ENCODE measurements around the gene CREB1.

- TF ChIP-seq, protein P1, sequence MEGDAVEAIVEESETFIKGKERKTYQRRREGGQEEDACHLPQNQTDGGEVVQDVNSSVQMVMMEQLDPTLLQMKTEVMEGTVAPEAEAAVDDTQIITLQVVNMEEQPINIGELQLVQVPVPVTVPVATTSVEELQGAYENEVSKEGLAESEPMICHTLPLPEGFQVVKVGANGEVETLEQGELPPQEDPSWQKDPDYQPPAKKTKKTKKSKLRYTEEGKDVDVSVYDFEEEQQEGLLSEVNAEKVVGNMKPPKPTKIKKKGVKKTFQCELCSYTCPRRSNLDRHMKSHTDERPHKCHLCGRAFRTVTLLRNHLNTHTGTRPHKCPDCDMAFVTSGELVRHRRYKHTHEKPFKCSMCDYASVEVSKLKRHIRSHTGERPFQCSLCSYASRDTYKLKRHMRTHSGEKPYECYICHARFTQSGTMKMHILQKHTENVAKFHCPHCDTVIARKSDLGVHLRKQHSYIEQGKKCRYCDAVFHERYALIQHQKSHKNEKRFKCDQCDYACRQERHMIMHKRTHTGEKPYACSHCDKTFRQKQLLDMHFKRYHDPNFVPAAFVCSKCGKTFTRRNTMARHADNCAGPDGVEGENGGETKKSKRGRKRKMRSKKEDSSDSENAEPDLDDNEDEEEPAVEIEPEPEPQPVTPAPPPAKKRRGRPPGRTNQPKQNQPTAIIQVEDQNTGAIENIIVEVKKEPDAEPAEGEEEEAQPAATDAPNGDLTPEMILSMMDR (IDR thresholded peaks at IDR 0.05): no peak
- TF ChIP-seq POLR2A (IDR thresholded peaks at IDR 0.05): no peak
These were observed 37.9 kb downstream of the CREB1 start for GRCh38 chr2:207567671-207568070.

All from adrenal gland (tissue), 5 donors.